ENCODE measurements around the gene CNTNAP2.

The CNTNAP2 gene

GRCh38 chr7:146937836-146938235 lies 821.2 kb downstream of the CNTNAP2 start:
- no peak overlapping the region for H2BK5ac ChIP-seq (ENCODE audit: low read depth, low read length, poor library complexity)
- no peak overlapping the region for H3K4me3 ChIP-seq (ENCODE audit: low read depth, low read length)
- H3K4me2 ChIP-seq (ENCODE audit: low read length), result no peak overlapping the region
- H3K23ac ChIP-seq (ENCODE audit: low read length), result no peak overlapping the region
- no peak overlapping the region for H4K8ac ChIP-seq (ENCODE audit: low read depth, low read length)
- no peak overlapping the region for H2BK120ac ChIP-seq (ENCODE audit: insufficient read depth, low read length, poor library complexity)
- no peak overlapping the region for H2AK5ac ChIP-seq (ENCODE audit: low read length)
- H3K27me3 ChIP-seq (ENCODE audit: insufficient read depth, low read length), result no peaks in the 10 kb centered on the region
- no peak overlapping the region for H3K27ac ChIP-seq (ENCODE audit: low read depth, low read length)
- no peaks in the 10 kb centered on the region for H3K79me2 ChIP-seq (ENCODE audit: control insufficient read depth, insufficient read depth, low read length, poor library complexity)
- no peaks in the 10 kb centered on the region for H3K79me1 ChIP-seq (ENCODE audit: low read length)
- DNase-seq, result no peak
- H3K18ac ChIP-seq (ENCODE audit: low read length), result no peak overlapping the region
- no peak overlapping the region for H3K9ac ChIP-seq (ENCODE audit: low read length)
- no peak overlapping the region for H4K12ac ChIP-seq (ENCODE audit: low read depth, low read length)
- H2BK12ac ChIP-seq (ENCODE audit: low read length), result no peak overlapping the region
- H3K4ac ChIP-seq (ENCODE audit: low read depth, low read length), result no peak overlapping the region
- no peak overlapping the region for H4K91ac ChIP-seq (ENCODE audit: low read depth, low read length)
- H3K14ac ChIP-seq (ENCODE audit: low read length), result no peak overlapping the region
- no peaks in the 10 kb centered on the region for H3K9me3 ChIP-seq (ENCODE audit: insufficient read depth, low read depth, low read length)
- no CpG with 5 or more reads among the region's 1 CpG for WGBS (ENCODE audit: extremely low coverage, insufficient coverage, insufficient read length)
- H3K4me1 ChIP-seq (ENCODE audit: control insufficient read depth in 1 of 2, insufficient read depth in 2 of 2, low read length in 2 of 2), result no peaks in the 10 kb centered on the region
- H2AFZ ChIP-seq (ENCODE audit: insufficient read depth, low read length, poor library complexity), result no peak overlapping the region
- no peaks in the 10 kb centered on the region for H3K36me3 ChIP-seq (ENCODE audit: control insufficient read depth in 1 of 2, insufficient read depth in 2 of 2, low read length in 2 of 2)

GRCh38 chr7:146943483-146943882 lies 826.9 kb downstream of the CNTNAP2 start:
- Histone ChIP-seq H3K4me1 (ENCODE audit: control insufficient read depth in 1 of 2, insufficient read depth in 2 of 2, low read length in 2 of 2) (no peaks in the 10 kb centered on the region), H3K14ac (ENCODE audit: low read length) (no peak overlapping the region), H2BK120ac (ENCODE audit: insufficient read depth, low read length, poor library complexity) (no peak overlapping the region), H3K27ac (ENCODE audit: low read depth, low read length) (no peak overlapping the region), H2AFZ (ENCODE audit: insufficient read depth, low read length, poor library complexity) (no peak overlapping the region), H4K12ac (ENCODE audit: low read depth, low read length) (no peak overlapping the region), H3K9ac (ENCODE audit: low read length) (no peak overlapping the region), H4K8ac (ENCODE audit: low read depth, low read length) (no peak overlapping the region), H4K91ac (ENCODE audit: low read depth, low read length) (no peak overlapping the region), H3K4me2 (ENCODE audit: low read length) (no peak overlapping the region), H2BK12ac (ENCODE audit: low read length) (no peak overlapping the region), H3K9me3 (ENCODE audit: insufficient read depth, low read depth, low read length) (no peaks in the 10 kb centered on the region), H3K4me3 (ENCODE audit: low read depth, low read length) (no peak overlapping the region), H3K4ac (ENCODE audit: low read depth, low read length) (no peak overlapping the region), H2BK5ac (ENCODE audit: low read depth, low read length, poor library complexity) (no peak overlapping the region), H3K18ac (ENCODE audit: low read length) (no peak overlapping the region), H2AK5ac (ENCODE audit: low read length) (no peak overlapping the region), H3K79me2 (ENCODE audit: control insufficient read depth, insufficient read depth, low read length, poor library complexity) (no peaks in the 10 kb centered on the region), H3K27me3 (ENCODE audit: insufficient read depth, low read length) (no peaks in the 10 kb centered on the region), H3K23ac (ENCODE audit: low read length) (no peak overlapping the region), H3K79me1 (ENCODE audit: low read length) (no peaks in the 10 kb centered on the region), H3K36me3 (ENCODE audit: control insufficient read depth in 1 of 2, insufficient read depth in 2 of 2, low read length in 2 of 2) (no peaks in the 10 kb centered on the region)
- DNase-seq, result no peak
- WGBS (ENCODE audit: extremely low coverage, insufficient coverage, insufficient read length), result no CpG with 5 or more reads among the region's 2 CpGs

GRCh38 chr7:146948703-146949102 lies 832.1 kb downstream of the CNTNAP2 start:
- Histone ChIP-seq H3K79me1 (ENCODE audit: low read length) (no peaks in the 10 kb centered on the region), H3K27me3 (ENCODE audit: insufficient read depth, low read length) (no peaks in the 10 kb centered on the region), H3K23ac (ENCODE audit: low read length) (no peak overlapping the region), H4K12ac (ENCODE audit: low read depth, low read length) (no peak overlapping the region), H4K8ac (ENCODE audit: low read depth, low read length) (no peak overlapping the region), H3K14ac (ENCODE audit: low read length) (no peak overlapping the region), H2BK12ac (ENCODE audit: low read length) (no peak overlapping the region), H3K9me3 (ENCODE audit: insufficient read depth, low read depth, low read length) (no peaks in the 10 kb centered on the region), H3K4ac (ENCODE audit: low read depth, low read length) (no peak overlapping the region), H3K27ac (ENCODE audit: low read depth, low read length) (no peak overlapping the region), H2BK5ac (ENCODE audit: low read depth, low read length, poor library complexity) (no peak overlapping the region), H3K79me2 (ENCODE audit: control insufficient read depth, insufficient read depth, low read length, poor library complexity) (no peaks in the 10 kb centered on the region), H3K4me3 (ENCODE audit: low read depth, low read length) (no peak overlapping the region), H3K36me3 (ENCODE audit: control insufficient read depth in 1 of 2, insufficient read depth in 2 of 2, low read length in 2 of 2) (no peaks in the 10 kb centered on the region), H2AK5ac (ENCODE audit: low read length) (no peak overlapping the region), H2AFZ (ENCODE audit: insufficient read depth, low read length, poor library complexity) (no peak overlapping the region), H2BK120ac (ENCODE audit: insufficient read depth, low read length, poor library complexity) (no peak overlapping the region), H4K91ac (ENCODE audit: low read depth, low read length) (no peak overlapping the region), H3K4me1 (ENCODE audit: control insufficient read depth in 1 of 2, insufficient read depth in 2 of 2, low read length in 2 of 2) (no peaks in the 10 kb centered on the region), H3K18ac (ENCODE audit: low read length) (no peak overlapping the region), H3K9ac (ENCODE audit: low read length) (no peak overlapping the region), H3K4me2 (ENCODE audit: low read length) (no peak overlapping the region)
- no peak for DNase-seq
- no CpG with 5 or more reads among the region's 1 CpG for WGBS (ENCODE audit: extremely low coverage, insufficient coverage, insufficient read length)

- no peak overlapping the region for H4K12ac ChIP-seq (ENCODE audit: low read depth, low read length)
- no peaks in the 10 kb centered on the region for H3K36me3 ChIP-seq (ENCODE audit: control insufficient read depth in 1 of 2, insufficient read depth in 2 of 2, low read length in 2 of 2)
- DNase-seq, result no peak
- H3K79me2 ChIP-seq (ENCODE audit: control insufficient read depth, insufficient read depth, low read length, poor library complexity), result no peaks in the 10 kb centered on the region
- H3K4me2 ChIP-seq (ENCODE audit: low read length), result no peak overlapping the region
- H2AK5ac ChIP-seq (ENCODE audit: low read length), result no peak overlapping the region
- no peaks in the 10 kb centered on the region for H3K4me1 ChIP-seq (ENCODE audit: control insufficient read depth in 1 of 2, insufficient read depth in 2 of 2, low read length in 2 of 2)
- H2BK120ac ChIP-seq (ENCODE audit: insufficient read depth, low read length, poor library complexity), result no peak overlapping the region
- no peak overlapping the region for H3K23ac ChIP-seq (ENCODE audit: low read length)
- no peaks in the 10 kb centered on the region for H3K9me3 ChIP-seq (ENCODE audit: insufficient read depth, low read depth, low read length)
- no peak overlapping the region for H2AFZ ChIP-seq (ENCODE audit: insufficient read depth, low read length, poor library complexity)
- no peak overlapping the region for H4K91ac ChIP-seq (ENCODE audit: low read depth, low read length)
- no peaks in the 10 kb centered on the region for H3K27me3 ChIP-seq (ENCODE audit: insufficient read depth, low read length)
- H3K4ac ChIP-seq (ENCODE audit: low read depth, low read length), result no peak overlapping the region
- no peak overlapping the region for H3K4me3 ChIP-seq (ENCODE audit: low read depth, low read length)
- H2BK12ac ChIP-seq (ENCODE audit: low read length), result no peak overlapping the region
- no peaks in the 10 kb centered on the region for H3K79me1 ChIP-seq (ENCODE audit: low read length)
- no peak overlapping the region for H3K9ac ChIP-seq (ENCODE audit: low read length)
- no peak overlapping the region for H2BK5ac ChIP-seq (ENCODE audit: low read depth, low read length, poor library complexity)
- no peak overlapping the region for H3K14ac ChIP-seq (ENCODE audit: low read length)
- no peak overlapping the region for H4K8ac ChIP-seq (ENCODE audit: low read depth, low read length)
- no peak overlapping the region for H3K27ac ChIP-seq (ENCODE audit: low read depth, low read length)
- no peak overlapping the region for H3K18ac ChIP-seq (ENCODE audit: low read length)
These were observed 839.7 kb downstream of the CNTNAP2 start for GRCh38 chr7:146956321-146956720.
